Stimulated activated CD8-positive, alpha-beta memory T cell treated with anti-CD3 and anti-CD28 coated beads, Interleukin-15, amount 100 ng/mL, for 4 hours (primary cell): ENCODE results near the gene NHLH1.

Experiments
- DNase-seq, 2 donors: peaks; one replicate each; pipeline ENCODE4 v3.0.0-alpha.2; 2020; ENCODE audit warnings: low read depth in 2 of 2

The NHLH1 gene

GRCh38 chr1:160411271-160412027 lies 44.6 kb downstream of the NHLH1 start:
- DNase-seq = no peak

- no peak for DNase-seq
Measured at GRCh38 chr1:160412028-160412362, 45.1 kb downstream of the NHLH1 start.

GRCh38 chr1:160413716-160414115 lies 46.8 kb downstream of the NHLH1 start:
- DNase-seq = no peak

- no peak for DNase-seq
Measured at GRCh38 chr1:160414881-160415280, 48.0 kb downstream of the NHLH1 start.

GRCh38 chr1:160415696-160416290 lies 48.9 kb downstream of the NHLH1 start:
- DNase-seq = no peak

- no peak for DNase-seq
Measured at GRCh38 chr1:160416369-160416768, 49.5 kb downstream of the NHLH1 start.

- DNase-seq = no peak
Measured at GRCh38 chr1:160418483-160418882, 51.6 kb downstream of the NHLH1 start.

- DNase-seq = no peak
Measured at GRCh38 chr1:160419150-160419837, 52.4 kb downstream of the NHLH1 start.

- no peak for DNase-seq
Measured at GRCh38 chr1:160419838-160420169, 52.9 kb downstream of the NHLH1 start.

- no peak for DNase-seq
Measured at GRCh38 chr1:160420881-160421842, 54.3 kb downstream of the NHLH1 start.

GRCh38 chr1:160421881-160422280 lies 55.0 kb downstream of the NHLH1 start:
- DNase-seq = no peak
